ENCODE results near the gene HAPLN1. TPM values are rescaled to one million over a fixed set of nuclear protein-coding genes. Genes with fewer than 3 reads are reported as not detected.

HAPLN1 gene
- total and polyA plus RNA-seq, 8 donors = 0.02 TPM; not detected in 7

DNA sequence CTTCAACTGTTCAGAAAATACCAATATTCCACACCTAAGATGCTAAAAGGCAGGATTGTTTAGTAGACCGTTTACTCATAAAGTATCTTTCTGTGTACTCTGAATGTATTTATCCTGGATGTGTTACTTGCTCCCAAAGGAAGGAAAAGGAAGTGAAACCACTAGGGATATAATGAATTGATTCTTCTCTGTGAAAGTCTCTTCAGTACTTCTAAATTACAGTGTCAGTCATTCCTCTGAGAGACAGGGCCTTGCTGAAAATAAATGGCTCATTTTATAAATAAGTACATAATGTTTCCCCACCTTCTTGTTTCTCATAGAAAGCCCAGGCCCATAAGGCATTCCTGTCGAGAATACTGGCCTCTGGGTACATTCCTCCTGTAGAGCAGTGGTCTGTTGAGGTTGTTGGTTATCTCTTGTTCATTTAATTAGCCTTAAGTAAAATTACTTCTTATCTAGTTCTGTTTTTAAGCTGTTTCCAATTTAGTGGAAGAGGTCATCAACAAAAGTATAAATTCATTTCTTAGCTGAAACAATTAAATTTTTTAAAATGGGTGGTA is 1.6 kb downstream of the HAPLN1 start:
- TF ChIP-seq, protein P1, sequence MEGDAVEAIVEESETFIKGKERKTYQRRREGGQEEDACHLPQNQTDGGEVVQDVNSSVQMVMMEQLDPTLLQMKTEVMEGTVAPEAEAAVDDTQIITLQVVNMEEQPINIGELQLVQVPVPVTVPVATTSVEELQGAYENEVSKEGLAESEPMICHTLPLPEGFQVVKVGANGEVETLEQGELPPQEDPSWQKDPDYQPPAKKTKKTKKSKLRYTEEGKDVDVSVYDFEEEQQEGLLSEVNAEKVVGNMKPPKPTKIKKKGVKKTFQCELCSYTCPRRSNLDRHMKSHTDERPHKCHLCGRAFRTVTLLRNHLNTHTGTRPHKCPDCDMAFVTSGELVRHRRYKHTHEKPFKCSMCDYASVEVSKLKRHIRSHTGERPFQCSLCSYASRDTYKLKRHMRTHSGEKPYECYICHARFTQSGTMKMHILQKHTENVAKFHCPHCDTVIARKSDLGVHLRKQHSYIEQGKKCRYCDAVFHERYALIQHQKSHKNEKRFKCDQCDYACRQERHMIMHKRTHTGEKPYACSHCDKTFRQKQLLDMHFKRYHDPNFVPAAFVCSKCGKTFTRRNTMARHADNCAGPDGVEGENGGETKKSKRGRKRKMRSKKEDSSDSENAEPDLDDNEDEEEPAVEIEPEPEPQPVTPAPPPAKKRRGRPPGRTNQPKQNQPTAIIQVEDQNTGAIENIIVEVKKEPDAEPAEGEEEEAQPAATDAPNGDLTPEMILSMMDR (IDR thresholded peaks at IDR 0.05) = no peak
- no peak overlapping the region for H3K4me3 ChIP-seq
- no peaks in the 10 kb centered on the region for H3K4me1 ChIP-seq
- DNase-seq (no peak), FAIRE-seq (no peak), ATAC-seq (no peak)
- H3K27ac ChIP-seq = no peak overlapping the region
- H3K27me3 ChIP-seq = peaks cover 0 to 20% (median 3%) of the 10 kb centered on the region in 4 donors
- H3K9me3 ChIP-seq = no peaks in the 10 kb centered on the region
- intact Hi-C loops (cut with DNase I) = no loop called here
- WGBS, 2 donors = 62 to 65% methylated on average over 2 of the region's 2 CpGs
- H3K36me3 ChIP-seq = no peaks in the 10 kb centered on the region

- peak; percentile 85 for FAIRE-seq
- TF ChIP-seq, protein P1 (IDR thresholded peaks at IDR 0.05) = peak; percentile 43 to 78 (median 61)
These were observed 2.3 kb downstream of the HAPLN1 start for GRCh38 chr5:83718195-83718825.

GRCh38 chr5:83715236-83716065 is 5.2 kb downstream of the HAPLN1 start:
- no peak for FAIRE-seq
- TF ChIP-seq, protein P1 (IDR thresholded peaks at IDR 0.05) = no peak
- Histone ChIP-seq H3K4me3 (no peak overlapping the region), H3K27me3 (peaks cover 0 to 16% (median 3%) of the 10 kb centered on the region in 4 donors), H3K4me1 (no peaks in the 10 kb centered on the region), H3K36me3 (no peaks in the 10 kb centered on the region), H3K9me3 (no peaks in the 10 kb centered on the region), H3K27ac (no peak overlapping the region)
- WGBS, 2 donors = 65 to 74% methylated on average over 4 of the region's 4 CpGs
- intact Hi-C loops (cut with DNase I) = no loop called here
- no peak for DNase-seq
- ATAC-seq = no peak

More at GRCh38 chr5:83718195-83718825, 2.3 kb downstream of the HAPLN1 start:
- peak in 3 of 6 donors; percentile 5 to 45 (median 30) for DNase-seq
- no peaks in the 10 kb centered on the region for H3K36me3 ChIP-seq
- ATAC-seq = peak; percentile 60 to 92 (median 88)
- 5% methylated on average over 6 of the region's 6 CpGs for WGBS, 2 donors
- H3K27me3 ChIP-seq = peaks cover 0 to 25% (median 3%) of the 10 kb centered on the region in 4 donors
- H3K27ac ChIP-seq = no peak overlapping the region
- intact Hi-C loops (cut with DNase I) = no loop called here
- H3K4me1 ChIP-seq = no peaks in the 10 kb centered on the region
- H3K9me3 ChIP-seq = no peaks in the 10 kb centered on the region
- no peak overlapping the region for H3K4me3 ChIP-seq

DNA sequence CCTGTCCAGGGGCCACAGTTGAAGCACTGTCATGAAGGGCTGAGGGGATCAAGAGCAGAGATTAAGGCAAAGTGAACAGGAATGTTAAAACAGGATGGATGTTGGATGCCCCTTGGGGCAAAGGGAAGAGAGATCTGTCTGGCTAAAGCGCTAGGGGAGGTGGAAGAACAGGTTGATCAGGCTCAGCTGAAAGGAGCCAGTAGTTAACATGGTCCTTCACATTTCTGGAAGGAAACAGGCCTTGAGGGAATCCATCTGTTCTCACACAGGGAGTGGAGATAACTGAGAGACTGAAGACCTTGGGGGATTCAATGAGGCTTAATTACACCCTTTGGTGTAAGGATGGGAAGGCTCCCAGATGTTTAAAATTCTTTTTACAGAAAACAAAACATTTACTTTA is 5.8 kb downstream of the HAPLN1 start:
- intact Hi-C loops (cut with DNase I) = no loop called here
- ATAC-seq (no peak), DNase-seq (no peak), FAIRE-seq (no peak)
- no peak overlapping the region for H3K4me3 ChIP-seq
- H3K4me1 ChIP-seq = no peaks in the 10 kb centered on the region
- H3K36me3 ChIP-seq = no peaks in the 10 kb centered on the region
- H3K27me3 ChIP-seq = peaks cover 0 to 14% (median 3%) of the 10 kb centered on the region in 4 donors
- TF ChIP-seq, protein P1 (IDR thresholded peaks at IDR 0.05) = no peak
- no peak overlapping the region for H3K27ac ChIP-seq
- no peaks in the 10 kb centered on the region for H3K9me3 ChIP-seq
- WGBS, 2 donors = 30 to 40% methylated on average over 1 of the region's 1 CpG

Data from pancreas (tissue), 10 donors.